Thyroid gland (tissue), 4 donors: ENCODE data around the gene WWP2.

Source experiments
- CTCF ChIP-seq, 6 experiments: fragments of 200-600 bp in 3 of 6; fragments of 450-650 bp in 3 of 6; sonication (generic) in 3 of 6; IDR thresholded peaks; one replicate each; pipeline ENCODE4 v1.5.1; 2016 to 2019; ENCODE audit warnings: antibody characterized with exemption in 6 of 6, mild to moderate bottlenecking in 2 of 6, inconsistent platforms in 1 of 6, moderate library complexity in 1 of 6
- POLR2A ChIP-seq, 2 donors: fragments of 450-650 bp; IDR thresholded peaks; one replicate each; pipeline ENCODE4 v1.6.1; 2017; ENCODE audit warnings: antibody characterized with exemption in 2 of 2, mild to moderate bottlenecking in 2 of 2, moderate library complexity in 1 of 2

GRCh38 chr16:69724981-69725479 is 37.1 kb upstream of the WWP2 start:
- no peak for TF ChIP-seq CTCF (IDR thresholded peaks at IDR 0.05)
- TF ChIP-seq POLR2A (IDR thresholded peaks at IDR 0.05), result no peak
